GM04504 (cell line): ENCODE measurements around the gene TNFRSF11A.

ENCODE experiments used
- DNase-seq: peaks from one replicate; pipeline ENCODE4 v3.0.0-alpha.2; 2012; ENCODE audit warnings: low read depth

The TNFRSF11A gene

DNA sequence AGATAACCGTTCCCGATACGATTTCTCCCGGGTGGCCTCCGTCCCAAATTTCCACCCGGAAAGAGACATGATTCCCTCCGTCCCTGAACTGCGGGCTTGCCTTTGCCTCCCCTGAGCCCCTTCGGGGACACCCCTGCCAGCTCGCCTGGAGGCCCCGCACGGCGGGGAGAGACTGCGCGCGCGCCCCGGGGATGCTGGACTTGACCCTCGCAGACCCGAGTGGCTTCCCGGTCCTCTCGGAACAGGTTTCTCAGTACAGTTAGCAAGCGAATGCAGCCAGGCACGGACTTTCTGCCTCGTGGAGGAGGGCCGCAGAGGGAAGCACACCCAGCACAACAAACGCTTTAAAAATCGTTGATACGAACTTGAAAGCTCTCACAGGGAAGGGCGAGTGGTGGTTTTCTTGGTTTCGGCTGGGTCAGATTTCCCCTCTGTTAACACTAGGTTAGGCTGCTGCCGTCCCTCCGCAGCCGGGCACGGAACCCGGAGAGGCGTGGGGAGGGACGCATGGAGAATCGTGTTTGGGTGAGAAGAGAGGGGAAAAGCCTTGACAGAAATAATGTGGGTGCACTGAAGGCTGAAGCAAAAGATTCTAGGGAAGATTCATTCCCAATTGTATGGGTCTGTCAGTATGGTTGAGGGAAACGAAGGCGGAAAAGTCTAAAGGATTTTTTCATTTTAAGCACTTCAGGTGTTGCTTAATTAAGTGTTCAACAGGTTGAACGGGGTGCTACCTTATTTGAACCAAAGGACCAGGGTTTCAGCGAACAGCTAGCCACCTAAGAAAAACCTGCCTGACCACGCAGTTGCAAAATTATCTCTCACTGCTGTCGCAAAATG lies 916 bp downstream of the TNFRSF11A start:
- DNase-seq, result no peak

DNA sequence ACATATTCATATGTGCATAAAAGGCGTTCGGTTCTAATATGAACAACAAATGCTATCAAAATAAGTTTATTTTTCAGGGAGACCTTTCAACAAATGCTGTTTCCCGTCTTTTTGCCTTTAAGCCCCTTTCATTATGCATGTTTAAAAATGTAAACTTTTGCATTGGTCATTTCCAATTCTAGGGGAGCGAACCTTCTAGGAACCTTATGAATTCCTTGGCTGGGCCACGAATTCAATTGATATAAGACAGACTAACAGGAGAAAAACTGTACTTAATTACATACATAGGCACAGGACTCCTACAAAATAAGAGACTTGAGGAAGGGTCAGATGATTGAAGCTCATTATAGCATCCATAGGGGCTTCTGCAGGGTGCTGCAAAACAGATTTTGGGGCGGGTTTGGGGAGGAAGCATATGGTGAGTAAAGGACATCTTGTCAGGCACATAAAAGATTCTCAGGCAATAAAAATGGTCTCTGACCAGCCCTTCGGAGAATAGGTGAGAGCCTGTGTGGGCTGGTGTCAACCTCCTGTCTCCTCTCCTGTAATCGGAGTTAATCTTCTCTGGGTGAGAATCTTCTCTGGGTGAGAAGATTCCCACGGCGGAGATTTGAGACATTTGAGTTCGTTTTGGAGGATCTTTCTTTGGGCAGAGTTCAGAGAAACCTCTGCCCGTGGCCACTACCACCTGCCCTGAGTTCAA lies 1.7 kb downstream of the TNFRSF11A start:
- DNase-seq, result no peak

DNA sequence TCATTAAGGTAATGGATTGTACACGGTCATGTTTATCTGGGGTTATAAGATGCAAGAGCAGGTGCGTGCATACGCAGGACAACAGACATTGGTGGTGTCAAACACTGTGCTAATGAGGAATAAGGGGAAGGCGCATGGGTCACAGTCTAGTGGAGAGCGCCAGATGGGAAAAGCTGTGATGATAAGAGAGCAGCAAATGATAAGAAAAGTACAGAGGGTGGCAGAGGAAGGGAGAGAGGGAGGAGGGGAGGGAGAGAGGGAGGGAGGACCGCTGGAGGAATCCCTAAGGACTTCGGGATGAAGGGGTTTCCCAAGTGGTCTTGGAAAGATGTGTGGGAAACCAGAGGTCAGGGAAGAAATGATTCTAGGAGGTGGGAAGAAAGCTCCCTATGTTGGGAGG lies 2.9 kb downstream of the TNFRSF11A start:
- DNase-seq, result no peak

DNA sequence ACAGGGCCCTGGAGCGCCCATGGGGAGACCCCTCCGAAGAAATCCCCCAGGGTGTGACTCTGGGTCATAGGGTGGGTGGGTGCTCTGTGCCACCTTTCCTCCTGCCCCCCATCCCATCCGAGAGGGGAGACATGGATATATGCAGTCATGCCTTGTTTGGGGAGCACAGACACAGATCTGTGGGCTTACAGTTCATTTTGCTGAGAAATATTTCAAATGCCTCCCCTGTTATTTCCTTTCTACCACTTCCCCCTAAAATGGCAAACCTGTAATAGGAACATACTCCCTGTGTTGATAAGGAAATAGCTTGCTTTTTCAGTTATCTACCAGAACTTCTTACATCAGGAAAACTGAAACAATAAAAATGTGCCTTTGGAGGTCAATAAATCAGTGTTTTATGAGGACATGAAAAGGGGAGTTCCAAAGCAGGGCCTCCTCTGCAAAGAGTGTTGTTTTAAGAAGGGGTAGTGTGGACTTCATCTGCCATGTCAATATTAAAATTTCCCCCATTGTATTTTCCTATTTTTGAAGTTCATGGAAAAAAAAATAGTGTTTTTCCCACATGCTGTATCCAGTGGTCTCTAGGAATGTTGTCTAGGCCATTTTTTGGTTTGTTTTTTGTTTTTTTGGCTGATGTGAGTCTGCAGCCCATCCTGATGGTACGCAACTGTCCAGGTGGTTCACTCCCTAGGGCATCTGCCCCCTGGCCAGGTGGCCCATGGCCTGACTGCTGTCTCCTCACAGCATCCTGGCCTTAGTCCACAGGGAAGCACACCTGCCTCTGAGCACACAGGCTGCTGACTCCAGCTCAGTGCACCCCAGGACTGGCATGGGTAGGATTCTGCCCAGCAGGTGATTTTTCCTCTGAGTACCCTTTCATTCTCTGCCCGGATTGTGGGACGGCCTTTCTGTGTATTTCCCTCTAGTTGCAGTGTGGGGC lies 3.7 kb downstream of the TNFRSF11A start:
- no peak for DNase-seq

DNA sequence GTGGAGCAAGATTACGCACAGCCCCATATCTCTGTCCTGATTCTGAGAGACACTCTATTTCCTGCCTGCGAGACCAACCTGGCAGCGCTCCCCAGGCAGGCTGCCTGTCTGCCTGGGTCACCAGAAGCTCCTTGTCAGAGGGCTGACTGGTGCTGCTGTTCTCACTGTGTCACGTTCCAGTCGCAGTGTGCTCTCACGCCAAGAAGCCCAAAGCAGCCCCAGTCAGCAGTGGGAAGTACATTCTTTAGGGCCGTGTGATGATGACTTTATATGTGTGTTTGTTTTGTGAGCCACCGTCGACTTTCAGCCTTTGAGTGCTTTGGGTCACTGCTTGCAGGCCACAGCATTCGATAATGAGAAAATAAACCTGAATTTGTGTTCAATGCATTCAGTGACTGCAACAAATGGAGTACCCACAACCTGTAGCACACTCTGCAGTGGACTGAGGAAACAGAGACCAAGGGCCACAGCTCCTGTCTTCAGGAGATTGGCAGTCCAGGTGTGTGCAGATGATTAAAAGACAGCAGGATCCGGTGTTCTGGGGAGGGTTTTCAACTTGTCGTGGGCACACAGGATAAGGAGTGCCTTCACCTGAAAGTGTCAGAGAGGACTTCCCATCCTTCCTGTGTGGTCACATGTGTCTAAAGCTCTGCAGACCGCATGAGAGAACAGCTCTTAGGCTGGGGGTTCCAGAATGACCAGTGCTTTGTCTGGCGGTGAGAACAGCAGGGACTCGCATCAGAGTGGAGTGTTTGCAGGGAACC lies 4.8 kb downstream of the TNFRSF11A start:
- no peak for DNase-seq

DNA sequence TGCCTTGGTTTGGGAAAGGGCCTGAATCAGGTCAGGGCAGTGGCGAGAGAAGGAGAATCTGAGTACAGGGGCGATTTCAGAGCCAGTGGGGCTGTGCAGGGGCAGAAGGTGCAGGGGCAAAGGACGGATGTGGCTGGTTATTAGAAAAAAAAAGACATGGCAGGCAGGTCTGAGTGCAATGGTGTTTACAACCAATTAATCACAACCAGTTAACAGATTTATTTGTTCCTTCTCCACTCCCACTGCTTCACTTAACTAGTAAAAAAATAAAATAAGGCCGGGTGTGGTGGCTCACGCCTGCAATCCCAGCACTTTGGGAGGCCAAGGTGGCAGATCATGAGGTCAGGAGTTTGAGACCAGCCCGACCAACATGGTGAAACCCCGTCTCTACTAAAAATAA lies 5.5 kb downstream of the TNFRSF11A start:
- DNase-seq, result no peak

DNA sequence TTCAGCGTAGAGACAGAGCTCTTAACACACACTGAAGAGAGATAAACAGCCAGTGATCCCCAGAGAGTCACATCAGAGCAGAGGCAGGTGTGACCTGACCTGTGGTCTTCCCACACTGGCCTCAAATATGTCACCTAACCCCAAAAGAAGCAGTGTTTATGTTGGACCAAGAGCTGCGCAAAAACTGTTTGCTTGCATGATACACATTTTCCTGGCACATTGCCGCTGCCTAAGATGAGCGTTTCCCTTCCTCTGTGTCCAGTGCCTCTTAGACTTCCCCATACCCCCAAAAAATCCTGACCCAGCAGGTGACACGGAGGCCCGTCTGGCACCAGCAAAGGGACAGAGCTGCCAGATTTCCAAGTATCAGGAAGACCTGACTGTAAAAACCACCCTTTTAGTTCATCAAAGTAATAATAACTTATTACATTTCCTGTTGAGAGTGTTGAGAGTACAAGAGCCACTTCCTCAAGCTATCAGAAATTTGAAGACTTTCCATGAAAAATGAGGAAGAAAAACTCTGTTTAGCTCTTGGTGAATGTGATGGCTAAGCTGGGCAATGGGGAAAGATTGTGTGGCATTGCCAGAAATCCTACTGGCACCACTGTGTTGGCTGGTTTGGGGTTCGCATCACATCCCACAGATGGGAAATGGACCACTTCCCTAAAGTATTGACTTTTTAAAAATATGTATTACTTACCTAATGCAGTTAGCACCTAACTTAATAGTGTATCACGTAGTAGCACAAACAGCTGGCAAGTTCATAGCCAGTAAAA lies 6.7 kb downstream of the TNFRSF11A start:
- DNase-seq, result no peak

DNA sequence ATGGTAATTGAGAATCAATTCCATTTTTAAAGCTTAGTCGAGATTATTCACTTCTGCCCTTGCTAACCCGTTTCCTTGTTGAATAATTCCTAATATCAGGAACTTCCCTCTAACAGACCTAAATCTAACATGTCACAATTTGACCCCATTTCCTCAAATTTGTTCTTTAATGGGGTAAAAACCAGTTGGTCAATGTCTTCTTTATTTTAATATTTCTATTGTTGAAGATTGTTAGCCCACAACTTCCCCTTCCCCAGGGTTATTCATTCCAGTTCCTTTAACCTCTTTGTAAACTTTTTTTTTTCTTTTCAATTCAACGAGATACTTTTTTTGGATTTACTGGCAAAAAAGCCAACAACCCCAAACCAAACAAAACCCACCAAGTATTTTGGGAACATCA lies 7.3 kb downstream of the TNFRSF11A start:
- no peak for DNase-seq

DNA sequence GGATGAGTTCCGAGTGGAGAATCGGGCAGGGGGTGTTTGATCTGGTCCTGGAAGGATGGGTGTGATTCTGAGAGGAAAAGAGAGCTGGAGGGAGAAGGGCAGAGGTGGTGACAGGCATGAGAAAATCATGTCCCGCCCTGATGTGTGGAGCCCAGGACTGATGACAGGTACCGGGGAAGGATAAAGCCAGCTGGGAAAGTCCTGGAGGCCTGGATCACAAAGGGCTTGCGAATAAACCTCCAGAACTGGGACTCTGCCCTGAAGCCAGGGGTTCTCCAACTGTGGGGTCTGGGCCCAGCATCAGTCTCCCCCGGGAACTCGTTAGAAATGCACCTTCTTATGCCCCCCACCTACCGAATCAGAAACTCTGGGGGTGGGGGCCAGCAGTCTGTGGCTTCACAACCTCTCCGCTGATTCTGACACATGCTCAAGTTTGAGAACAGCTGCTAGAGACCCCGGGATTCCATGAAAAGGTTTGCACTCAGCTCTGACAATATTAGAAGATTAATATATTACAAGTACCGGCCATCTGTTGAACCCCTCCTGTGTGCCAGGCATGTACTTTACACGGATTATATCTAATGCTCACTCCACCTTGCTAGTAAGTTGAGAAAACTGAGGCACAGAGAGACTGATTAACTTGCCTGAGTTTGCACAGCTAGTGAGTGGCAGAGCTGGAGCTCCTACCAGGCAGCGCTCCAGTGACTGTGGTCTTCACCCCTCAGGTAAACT lies 8.0 kb downstream of the TNFRSF11A start:
- no peak for DNase-seq

DNA sequence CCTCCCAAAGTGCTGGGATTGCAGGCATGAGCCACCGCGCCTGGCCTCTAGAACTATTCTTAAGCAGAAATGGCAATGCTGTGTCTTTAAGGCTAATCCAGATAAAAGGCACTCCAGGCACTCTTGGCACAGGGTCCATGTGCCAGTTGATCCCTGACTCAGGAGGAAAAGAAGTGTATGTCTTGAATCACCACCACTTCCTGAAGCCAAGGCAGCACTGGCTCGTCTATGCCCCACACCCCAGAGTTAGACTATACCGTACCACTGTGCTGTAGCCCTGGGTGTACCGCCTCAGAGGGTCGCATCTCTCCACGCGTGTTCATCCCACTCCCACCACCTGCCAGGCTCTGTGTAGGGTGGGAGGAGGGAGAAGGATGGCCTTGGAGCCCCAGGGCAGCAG lies 9.0 kb downstream of the TNFRSF11A start:
- no peak for DNase-seq

DNA sequence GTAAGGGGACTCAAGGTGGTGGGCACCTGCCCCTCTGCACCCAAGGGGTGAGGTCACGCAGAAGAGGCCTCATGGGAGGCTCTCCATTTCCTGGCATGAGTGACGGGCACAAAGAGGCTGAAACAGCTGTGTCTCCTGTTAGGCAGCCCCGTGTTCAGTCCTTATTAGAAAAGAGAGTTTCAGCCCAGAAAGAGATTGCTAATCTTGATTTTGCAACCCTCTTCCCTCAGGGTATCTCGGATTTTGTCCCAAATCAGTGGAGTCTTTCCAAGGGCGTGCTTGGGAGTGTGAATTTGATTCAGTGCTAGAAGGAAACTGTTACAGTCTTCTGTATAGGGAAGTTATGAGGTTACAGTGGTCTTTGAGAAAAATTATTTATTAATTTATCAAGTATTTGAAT lies 10.4 kb downstream of the TNFRSF11A start:
- no peak for DNase-seq

DNA sequence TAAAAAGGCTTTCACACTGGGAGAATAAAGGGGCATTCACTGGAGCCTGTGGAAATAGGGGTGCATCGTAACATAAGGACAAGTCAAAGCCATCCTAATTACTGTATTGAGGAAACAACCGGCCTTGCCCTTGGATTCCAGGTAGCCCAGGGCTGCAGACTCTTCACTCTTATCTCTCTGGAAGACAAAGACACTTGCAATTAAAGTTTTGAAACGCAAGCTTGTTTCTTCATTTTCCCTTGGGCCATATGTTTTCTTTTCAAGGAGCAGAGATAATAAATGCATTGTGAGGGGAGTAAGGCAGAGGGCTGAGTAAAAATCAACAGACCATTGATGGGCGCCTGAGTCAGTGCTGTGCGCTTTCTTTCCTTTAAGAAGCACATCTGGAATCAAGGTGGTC lies 11.5 kb downstream of the TNFRSF11A start:
- DNase-seq, result no peak

DNA sequence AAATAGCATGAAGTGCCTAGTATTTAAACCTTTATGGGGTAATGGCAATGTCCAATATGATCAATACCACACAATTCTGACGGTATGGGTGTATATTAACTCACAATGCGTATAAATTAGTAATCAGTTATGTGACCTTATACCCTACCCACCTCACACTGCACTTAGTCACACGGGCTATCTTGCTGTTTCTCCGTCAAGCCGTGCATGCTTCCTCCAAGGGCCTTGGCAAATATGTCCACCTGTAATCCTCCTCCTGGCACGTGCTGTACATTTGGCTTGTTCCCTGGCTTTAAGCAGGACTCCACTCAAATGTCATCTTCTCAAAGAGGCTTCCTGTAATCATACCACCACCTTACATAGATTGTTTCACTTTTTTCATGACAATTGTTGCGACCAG lies 12.2 kb downstream of the TNFRSF11A start:
- no peak for DNase-seq

DNA sequence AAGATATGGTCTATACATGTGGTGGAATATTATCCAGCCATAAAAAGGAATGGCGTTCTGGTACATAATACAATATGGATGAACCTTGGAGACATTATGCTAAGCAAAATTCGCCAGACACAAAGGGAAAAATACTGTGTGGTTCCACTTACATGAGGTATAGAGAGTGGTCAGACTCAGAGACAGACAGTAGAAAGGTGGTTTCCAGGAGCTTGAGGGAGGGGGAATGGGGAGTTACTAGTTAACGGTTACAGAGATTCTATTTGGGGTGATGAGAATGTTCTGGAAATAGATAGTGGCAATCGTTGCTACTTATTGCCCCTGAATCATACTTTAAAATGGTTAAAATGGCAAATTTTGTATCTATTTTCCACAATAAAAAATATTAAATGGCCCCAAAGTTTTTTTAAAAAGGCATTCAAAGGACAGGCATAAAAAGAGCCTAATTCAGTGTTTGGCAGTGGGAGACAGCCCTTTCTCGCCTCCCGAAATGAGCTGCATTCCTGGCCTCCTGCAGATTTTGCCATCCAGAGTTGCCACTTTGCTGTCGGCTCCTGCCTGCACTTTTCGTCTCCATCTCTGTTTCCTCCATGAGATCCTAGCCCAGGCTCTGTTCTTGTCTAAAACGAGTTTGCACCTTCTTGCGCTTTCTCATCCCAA lies 13.5 kb downstream of the TNFRSF11A start:
- DNase-seq, result no peak

DNA sequence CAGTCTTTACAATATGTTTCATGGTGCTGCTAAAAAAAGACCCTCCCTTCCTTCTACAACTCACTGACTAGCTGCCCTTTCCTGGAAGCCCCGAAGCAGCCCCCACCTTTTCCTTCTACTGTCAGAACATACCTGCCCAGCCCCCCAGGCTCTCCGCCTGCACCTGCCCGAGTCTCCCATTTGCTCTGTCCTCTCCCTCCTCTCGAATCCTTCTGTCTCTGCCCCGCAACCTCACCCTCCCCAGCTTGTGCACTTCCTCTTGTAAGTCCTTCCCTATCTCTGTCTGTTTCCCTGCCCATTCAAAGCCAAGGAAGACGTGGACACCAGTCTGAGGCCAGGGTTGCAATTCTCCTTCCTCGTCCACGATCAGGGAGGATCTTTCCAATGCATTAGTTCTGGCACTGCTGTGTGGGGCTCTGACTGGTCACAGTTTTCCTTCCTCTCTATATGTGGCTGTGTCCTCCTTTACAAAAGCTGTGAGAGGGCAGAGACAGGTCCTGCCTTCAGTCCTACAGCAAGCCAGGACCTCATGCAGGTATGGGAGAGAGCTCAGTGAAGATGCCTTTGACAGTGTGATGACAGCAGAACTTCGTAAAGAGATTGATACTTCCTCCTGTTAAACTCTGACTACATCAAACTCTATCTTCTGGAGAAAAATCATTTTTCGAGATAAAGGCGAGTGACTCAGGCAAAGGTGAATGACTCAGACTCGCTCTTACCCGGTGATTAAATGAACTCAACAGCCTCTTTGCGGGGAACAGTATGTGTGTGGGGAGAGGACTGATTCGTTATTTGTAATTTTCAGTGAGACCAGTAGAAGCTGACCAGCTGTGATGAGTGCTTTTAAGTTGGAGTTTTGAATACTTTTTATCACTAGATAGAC lies 14.2 kb downstream of the TNFRSF11A start:
- no peak for DNase-seq

DNA sequence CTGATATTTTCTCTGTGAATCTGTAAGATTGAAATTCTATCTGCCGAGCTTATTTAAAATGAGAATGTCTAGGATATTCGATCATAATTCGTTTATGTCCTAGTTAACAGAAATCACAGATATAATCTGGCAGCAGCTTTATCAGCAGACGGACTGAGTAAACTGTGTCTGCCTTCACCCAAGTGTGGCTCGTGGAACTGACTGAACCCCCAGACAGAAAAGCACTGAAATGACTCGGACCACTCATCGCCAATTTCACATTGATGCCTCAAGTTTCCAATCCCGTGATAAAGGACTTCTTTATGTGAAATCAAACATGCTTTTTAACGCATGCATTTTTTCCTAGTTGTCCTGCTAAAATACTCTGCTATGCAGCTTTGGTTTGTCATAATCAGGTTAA lies 15.9 kb downstream of the TNFRSF11A start:
- no peak for DNase-seq

DNA sequence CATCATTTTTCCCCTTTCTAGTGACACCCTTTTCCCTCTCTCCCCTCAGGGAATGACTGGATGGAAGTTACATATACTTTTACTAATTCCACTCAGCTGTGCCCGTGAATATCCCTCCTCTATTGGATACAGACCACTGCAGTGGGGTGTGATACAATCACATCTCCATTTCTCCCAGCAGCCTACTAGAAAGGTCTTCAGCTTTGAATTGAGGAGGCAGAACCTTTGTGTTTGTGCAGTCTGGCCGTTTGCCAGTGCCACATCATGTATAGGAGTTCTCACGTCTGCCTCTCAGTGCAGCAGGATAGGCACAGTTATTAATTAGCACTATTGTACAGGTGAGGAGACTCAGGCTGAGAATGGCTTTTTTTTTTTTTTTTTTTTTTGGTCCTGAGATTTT lies 16.4 kb downstream of the TNFRSF11A start:
- DNase-seq, result no peak

DNA sequence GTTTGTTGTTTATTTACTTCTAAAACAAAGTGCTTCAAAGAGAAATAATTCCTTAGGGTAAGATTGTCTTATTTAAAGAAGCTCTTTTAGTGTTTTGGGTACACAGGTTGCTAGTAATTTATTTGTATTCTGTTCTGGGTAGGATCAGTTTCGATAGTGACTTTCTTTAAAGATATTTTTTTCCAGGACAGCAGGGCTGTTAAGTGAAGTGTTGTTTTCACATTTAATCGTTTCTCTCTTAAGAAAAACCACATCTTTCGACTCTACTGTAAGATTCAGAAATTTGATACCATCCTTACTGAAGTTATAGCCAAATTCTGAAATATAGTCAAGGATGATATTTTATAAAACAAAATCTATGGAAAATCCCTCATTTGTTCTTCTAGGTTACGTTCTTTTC lies 17.8 kb downstream of the TNFRSF11A start:
- DNase-seq, result no peak

DNA sequence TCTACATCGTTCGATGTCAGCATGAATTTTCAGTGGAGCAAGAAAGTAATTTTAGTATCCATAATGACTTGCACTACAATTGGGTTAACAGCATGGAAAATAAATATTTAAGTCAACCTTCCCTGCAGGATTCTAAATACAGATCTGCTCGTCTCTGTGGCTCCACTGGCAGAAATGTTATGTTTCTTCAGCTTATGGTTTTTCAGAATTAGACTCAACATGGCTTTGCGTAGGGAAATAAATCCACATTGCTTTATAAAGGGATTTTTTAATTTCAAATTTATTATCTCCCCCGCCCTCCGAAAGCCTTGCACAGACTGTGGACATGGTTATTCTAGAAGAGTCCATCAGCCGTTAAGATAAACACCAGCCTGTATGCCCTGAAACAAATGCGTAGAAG lies 18.2 kb downstream of the TNFRSF11A start:
- DNase-seq, result no peak
